SU-DHL-6 (cell line): ENCODE data around the gene NME3.

Source experiments
- EZH2phosphoT487 ChIP-seq: fragments of 200-600 bp; sonication (generic), shearing (Covaris generic); conservative IDR thresholded peaks from 2 replicates; pipeline ENCODE4 v1.6.1; 2018; ENCODE audit warnings: mild to moderate bottlenecking, antibody characterized with exemption, low read length, moderate library complexity, mixed read lengths
- TF ChIP-seq, protein P1 (sequence below): fragments of 200-600 bp; sonication (generic); IDR thresholded peaks from one replicate; pipeline ENCODE4 v1.5.1; 2017; ENCODE audit warnings: antibody characterized with exemption, mild to moderate bottlenecking, low read length, moderate library complexity; ENCODE audit not compliant: insufficient read depth, poor library complexity, severe bottlenecking

- TF ChIP-seq, protein P1, sequence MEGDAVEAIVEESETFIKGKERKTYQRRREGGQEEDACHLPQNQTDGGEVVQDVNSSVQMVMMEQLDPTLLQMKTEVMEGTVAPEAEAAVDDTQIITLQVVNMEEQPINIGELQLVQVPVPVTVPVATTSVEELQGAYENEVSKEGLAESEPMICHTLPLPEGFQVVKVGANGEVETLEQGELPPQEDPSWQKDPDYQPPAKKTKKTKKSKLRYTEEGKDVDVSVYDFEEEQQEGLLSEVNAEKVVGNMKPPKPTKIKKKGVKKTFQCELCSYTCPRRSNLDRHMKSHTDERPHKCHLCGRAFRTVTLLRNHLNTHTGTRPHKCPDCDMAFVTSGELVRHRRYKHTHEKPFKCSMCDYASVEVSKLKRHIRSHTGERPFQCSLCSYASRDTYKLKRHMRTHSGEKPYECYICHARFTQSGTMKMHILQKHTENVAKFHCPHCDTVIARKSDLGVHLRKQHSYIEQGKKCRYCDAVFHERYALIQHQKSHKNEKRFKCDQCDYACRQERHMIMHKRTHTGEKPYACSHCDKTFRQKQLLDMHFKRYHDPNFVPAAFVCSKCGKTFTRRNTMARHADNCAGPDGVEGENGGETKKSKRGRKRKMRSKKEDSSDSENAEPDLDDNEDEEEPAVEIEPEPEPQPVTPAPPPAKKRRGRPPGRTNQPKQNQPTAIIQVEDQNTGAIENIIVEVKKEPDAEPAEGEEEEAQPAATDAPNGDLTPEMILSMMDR, result no peak
- no peak for TF ChIP-seq EZH2phosphoT487
Measured at GRCh38 chr16:1741553-1742165, 29.7 kb downstream of the NME3 start.
